ENCODE results near the gene ARHGAP21.

ARHGAP21 gene

GRCh38 chr10:24740714-24741113 is 17.0 kb upstream of the ARHGAP21 start:
- Histone ChIP-seq H3K18ac (ENCODE audit: low read length) (no peak overlapping the region), H2AFZ (ENCODE audit: insufficient read depth, low read length, poor library complexity) (no peak overlapping the region), H2BK12ac (ENCODE audit: low read length) (no peak overlapping the region), H4K8ac (ENCODE audit: low read depth, low read length) (no peak overlapping the region), H3K9me3 (ENCODE audit: insufficient read depth, low read depth, low read length) (no peaks in the 10 kb centered on the region), H2BK5ac (ENCODE audit: low read depth, low read length, poor library complexity) (no peak overlapping the region), H3K4me1 (ENCODE audit: control insufficient read depth in 1 of 2, insufficient read depth in 2 of 2, low read length in 2 of 2) (no peaks in the 10 kb centered on the region), H3K4me3 (ENCODE audit: low read depth, low read length) (no peak overlapping the region), H2AK5ac (ENCODE audit: low read length) (no peak overlapping the region), H3K23ac (ENCODE audit: low read length) (no peak overlapping the region), H3K4ac (ENCODE audit: low read depth, low read length) (no peak overlapping the region), H3K4me2 (ENCODE audit: low read length) (no peak overlapping the region), H2BK120ac (ENCODE audit: insufficient read depth, low read length, poor library complexity) (no peak overlapping the region), H3K9ac (ENCODE audit: low read length) (no peak overlapping the region), H3K27ac (ENCODE audit: low read depth, low read length) (no peak overlapping the region), H4K91ac (ENCODE audit: low read depth, low read length) (no peak overlapping the region), H4K12ac (ENCODE audit: low read depth, low read length) (no peak overlapping the region), H3K79me1 (ENCODE audit: low read length) (no peaks in the 10 kb centered on the region), H3K27me3 (ENCODE audit: insufficient read depth, low read length) (no peaks in the 10 kb centered on the region), H3K14ac (ENCODE audit: low read length) (no peak overlapping the region), H3K36me3 (ENCODE audit: control insufficient read depth in 1 of 2, insufficient read depth in 2 of 2, low read length in 2 of 2) (no peaks in the 10 kb centered on the region), H3K79me2 (ENCODE audit: control insufficient read depth, insufficient read depth, low read length, poor library complexity) (no peaks in the 10 kb centered on the region)
- no peak for DNase-seq
- no CpG with 5 or more reads among the region's 1 CpG for WGBS (ENCODE audit: extremely low coverage, insufficient coverage, insufficient read length)

DNA sequence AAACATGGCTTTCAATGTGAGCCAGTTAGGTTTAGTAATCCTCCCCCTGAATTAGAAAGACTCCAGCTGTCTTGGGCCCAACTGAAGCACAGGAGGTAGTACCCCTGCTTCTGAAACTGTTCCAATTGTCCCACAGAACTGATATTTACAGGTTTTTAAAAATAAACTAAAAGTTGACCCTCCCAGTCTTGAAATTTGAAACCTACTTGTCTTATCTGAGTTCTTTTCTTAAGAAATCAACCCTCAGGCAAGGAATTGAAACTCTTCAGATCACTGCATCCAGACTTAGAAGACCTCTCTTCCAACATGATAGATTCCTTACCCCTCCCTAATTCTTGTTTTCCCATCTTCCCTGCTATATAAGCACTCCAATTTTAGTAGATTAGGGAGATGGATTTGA is 13.3 kb upstream of the ARHGAP21 start:
- H3K27ac ChIP-seq (ENCODE audit: low read depth, low read length), result no peak overlapping the region
- H2AFZ ChIP-seq (ENCODE audit: insufficient read depth, low read length, poor library complexity), result no peak overlapping the region
- H3K36me3 ChIP-seq (ENCODE audit: control insufficient read depth in 1 of 2, insufficient read depth in 2 of 2, low read length in 2 of 2), result no peaks in the 10 kb centered on the region
- H3K23ac ChIP-seq (ENCODE audit: low read length), result no peak overlapping the region
- H2BK5ac ChIP-seq (ENCODE audit: low read depth, low read length, poor library complexity), result no peak overlapping the region
- H4K91ac ChIP-seq (ENCODE audit: low read depth, low read length), result no peak overlapping the region
- no peak overlapping the region for H2AK5ac ChIP-seq (ENCODE audit: low read length)
- H3K79me1 ChIP-seq (ENCODE audit: low read length), result no peaks in the 10 kb centered on the region
- no peaks in the 10 kb centered on the region for H3K4me1 ChIP-seq (ENCODE audit: control insufficient read depth in 1 of 2, insufficient read depth in 2 of 2, low read length in 2 of 2)
- H4K12ac ChIP-seq (ENCODE audit: low read depth, low read length), result no peak overlapping the region
- DNase-seq, result peak in 1 of 2 donors; percentile 54
- H3K4me3 ChIP-seq (ENCODE audit: low read depth, low read length), result no peak overlapping the region
- H4K8ac ChIP-seq (ENCODE audit: low read depth, low read length), result no peak overlapping the region
- H2BK120ac ChIP-seq (ENCODE audit: insufficient read depth, low read length, poor library complexity), result no peak overlapping the region
- no peak overlapping the region for H3K4me2 ChIP-seq (ENCODE audit: low read length)
- H2BK12ac ChIP-seq (ENCODE audit: low read length), result no peak overlapping the region
- no peaks in the 10 kb centered on the region for H3K27me3 ChIP-seq (ENCODE audit: insufficient read depth, low read length)
- no peak overlapping the region for H3K14ac ChIP-seq (ENCODE audit: low read length)
- H3K9ac ChIP-seq (ENCODE audit: low read length), result no peak overlapping the region
- H3K4ac ChIP-seq (ENCODE audit: low read depth, low read length), result no peak overlapping the region
- H3K18ac ChIP-seq (ENCODE audit: low read length), result no peak overlapping the region
- H3K9me3 ChIP-seq (ENCODE audit: insufficient read depth, low read depth, low read length), result no peaks in the 10 kb centered on the region
- no peaks in the 10 kb centered on the region for H3K79me2 ChIP-seq (ENCODE audit: control insufficient read depth, insufficient read depth, low read length, poor library complexity)

- H3K36me3 ChIP-seq (ENCODE audit: control insufficient read depth in 1 of 2, insufficient read depth in 2 of 2, low read length in 2 of 2), result no peaks in the 10 kb centered on the region
- no peak overlapping the region for H3K9ac ChIP-seq (ENCODE audit: low read length)
- H3K18ac ChIP-seq (ENCODE audit: low read length), result no peak overlapping the region
- no peak overlapping the region for H4K12ac ChIP-seq (ENCODE audit: low read depth, low read length)
- H3K4me1 ChIP-seq (ENCODE audit: control insufficient read depth in 1 of 2, insufficient read depth in 2 of 2, low read length in 2 of 2), result peaks cover 5% of the 10 kb centered on the region in 2 experiments
- no peak overlapping the region for H2AFZ ChIP-seq (ENCODE audit: insufficient read depth, low read length, poor library complexity)
- H3K4me3 ChIP-seq (ENCODE audit: low read depth, low read length), result no peak overlapping the region
- no peak overlapping the region for H2BK120ac ChIP-seq (ENCODE audit: insufficient read depth, low read length, poor library complexity)
- no peak overlapping the region for H4K8ac ChIP-seq (ENCODE audit: low read depth, low read length)
- H3K9me3 ChIP-seq (ENCODE audit: insufficient read depth, low read depth, low read length), result no peaks in the 10 kb centered on the region
- H3K4ac ChIP-seq (ENCODE audit: low read depth, low read length), result no peak overlapping the region
- no peaks in the 10 kb centered on the region for H3K79me2 ChIP-seq (ENCODE audit: control insufficient read depth, insufficient read depth, low read length, poor library complexity)
- WGBS (ENCODE audit: extremely low coverage, insufficient coverage, insufficient read length), result no CpG with 5 or more reads among the region's 1 CpG
- H2BK12ac ChIP-seq (ENCODE audit: low read length), result no peak overlapping the region
- H3K23ac ChIP-seq (ENCODE audit: low read length), result no peak overlapping the region
- H2BK5ac ChIP-seq (ENCODE audit: low read depth, low read length, poor library complexity), result no peak overlapping the region
- H2AK5ac ChIP-seq (ENCODE audit: low read length), result no peak overlapping the region
- peak in 1 of 2 donors; percentile 35 for DNase-seq
- no peak overlapping the region for H3K27ac ChIP-seq (ENCODE audit: low read depth, low read length)
- H3K79me1 ChIP-seq (ENCODE audit: low read length), result no peaks in the 10 kb centered on the region
- H3K4me2 ChIP-seq (ENCODE audit: low read length), result no peak overlapping the region
- H3K27me3 ChIP-seq (ENCODE audit: insufficient read depth, low read length), result no peaks in the 10 kb centered on the region
- H4K91ac ChIP-seq (ENCODE audit: low read depth, low read length), result no peak overlapping the region
- H3K14ac ChIP-seq (ENCODE audit: low read length), result no peak overlapping the region
Observed at GRCh38 chr10:24731942-24732341, 8.3 kb upstream of the ARHGAP21 start.

GRCh38 chr10:24730811-24731210 is 7.1 kb upstream of the ARHGAP21 start:
- no peak overlapping the region for H2BK12ac ChIP-seq (ENCODE audit: low read length)
- no peak for DNase-seq
- H3K4ac ChIP-seq (ENCODE audit: low read depth, low read length), result no peak overlapping the region
- H3K27ac ChIP-seq (ENCODE audit: low read depth, low read length), result no peak overlapping the region
- H3K4me2 ChIP-seq (ENCODE audit: low read length), result no peak overlapping the region
- H3K18ac ChIP-seq (ENCODE audit: low read length), result no peak overlapping the region
- peaks cover 5% of the 10 kb centered on the region in 2 experiments for H3K4me1 ChIP-seq (ENCODE audit: control insufficient read depth in 1 of 2, insufficient read depth in 2 of 2, low read length in 2 of 2)
- H3K36me3 ChIP-seq (ENCODE audit: control insufficient read depth in 1 of 2, insufficient read depth in 2 of 2, low read length in 2 of 2), result no peaks in the 10 kb centered on the region
- H2AK5ac ChIP-seq (ENCODE audit: low read length), result no peak overlapping the region
- no peak overlapping the region for H3K14ac ChIP-seq (ENCODE audit: low read length)
- H3K79me2 ChIP-seq (ENCODE audit: control insufficient read depth, insufficient read depth, low read length, poor library complexity), result no peaks in the 10 kb centered on the region
- H2AFZ ChIP-seq (ENCODE audit: insufficient read depth, low read length, poor library complexity), result no peak overlapping the region
- no peak overlapping the region for H3K9ac ChIP-seq (ENCODE audit: low read length)
- H4K91ac ChIP-seq (ENCODE audit: low read depth, low read length), result no peak overlapping the region
- no peak overlapping the region for H4K12ac ChIP-seq (ENCODE audit: low read depth, low read length)
- H3K9me3 ChIP-seq (ENCODE audit: insufficient read depth, low read depth, low read length), result no peaks in the 10 kb centered on the region
- no peak overlapping the region for H2BK5ac ChIP-seq (ENCODE audit: low read depth, low read length, poor library complexity)
- no peaks in the 10 kb centered on the region for H3K79me1 ChIP-seq (ENCODE audit: low read length)
- no peak overlapping the region for H2BK120ac ChIP-seq (ENCODE audit: insufficient read depth, low read length, poor library complexity)
- H3K23ac ChIP-seq (ENCODE audit: low read length), result no peak overlapping the region
- H4K8ac ChIP-seq (ENCODE audit: low read depth, low read length), result no peak overlapping the region
- WGBS (ENCODE audit: extremely low coverage, insufficient coverage, insufficient read length), result no CpG with 5 or more reads among the region's 3 CpGs
- no peak overlapping the region for H3K4me3 ChIP-seq (ENCODE audit: low read depth, low read length)
- H3K27me3 ChIP-seq (ENCODE audit: insufficient read depth, low read length), result no peaks in the 10 kb centered on the region
